ENCODE measurements around the gene CCDC190.

Gene CCDC190

GRCh38 chr1:162855461-162856150 is 5.4 kb downstream of the CCDC190 start:
- TF ChIP-seq CTCF (IDR thresholded peaks at IDR 0.05; ENCODE audit: low read depth, low read length), result no peak

GRCh38 chr1:162854245-162854882 is 6.6 kb downstream of the CCDC190 start:
- in situ Hi-C loops (cut with HindIII; ENCODE audit: low sequenced_read_pairs), result loop anchor here (25.0 kb wide), 1 partner anchor 458 kb away; the partner anchor contains the start of gene NUF2
- DNase-seq (ENCODE audit: low read depth, low spot score), result peak; percentile 87
- peak; percentile 81 for TF ChIP-seq CTCF (IDR thresholded peaks at IDR 0.05; ENCODE audit: low read depth, low read length)
- no peak overlapping the region for H3K4me3 ChIP-seq (ENCODE audit: low read depth, low read length)

More at GRCh38 chr1:162855461-162856150, 5.4 kb downstream of the CCDC190 start:
- H3K4me3 ChIP-seq (ENCODE audit: low read depth, low read length), result no peak overlapping the region
- in situ Hi-C loops (cut with HindIII; ENCODE audit: low sequenced_read_pairs), result loop anchor here (25.0 kb wide), 1 partner anchor 457 kb away; the partner anchor contains the start of gene NUF2
- DNase-seq (ENCODE audit: low read depth, low spot score), result peak; percentile 89

DNA sequence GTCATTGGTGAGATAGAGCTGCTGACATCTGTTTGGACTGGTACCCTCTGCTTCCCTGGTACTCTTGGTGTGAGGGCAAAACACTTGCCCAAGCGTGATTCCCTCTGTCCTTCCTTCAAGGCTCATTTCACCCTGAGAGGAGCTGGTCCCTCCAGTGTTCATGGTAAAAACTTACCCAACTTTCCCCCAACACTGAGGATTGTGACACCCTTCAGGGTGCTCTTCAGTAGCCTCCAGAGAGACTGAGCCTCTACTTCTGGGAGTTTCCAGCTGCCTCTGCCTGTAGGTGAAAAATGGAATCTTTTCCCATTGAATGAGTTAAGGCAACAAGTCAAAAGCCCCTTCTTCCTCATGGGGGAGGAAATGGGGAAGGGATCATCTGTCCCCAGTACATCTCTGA is 9.6 kb downstream of the CCDC190 start:
- TF ChIP-seq CTCF (IDR thresholded peaks at IDR 0.05; ENCODE audit: low read depth, low read length), result no peak
- in situ Hi-C loops (cut with HindIII; ENCODE audit: low sequenced_read_pairs), result loop anchor here (25.0 kb wide), 1 partner anchor 461 kb away; the partner anchor contains the start of gene NUF2
- DNase-seq (ENCODE audit: low read depth, low spot score), result no peak

DNA sequence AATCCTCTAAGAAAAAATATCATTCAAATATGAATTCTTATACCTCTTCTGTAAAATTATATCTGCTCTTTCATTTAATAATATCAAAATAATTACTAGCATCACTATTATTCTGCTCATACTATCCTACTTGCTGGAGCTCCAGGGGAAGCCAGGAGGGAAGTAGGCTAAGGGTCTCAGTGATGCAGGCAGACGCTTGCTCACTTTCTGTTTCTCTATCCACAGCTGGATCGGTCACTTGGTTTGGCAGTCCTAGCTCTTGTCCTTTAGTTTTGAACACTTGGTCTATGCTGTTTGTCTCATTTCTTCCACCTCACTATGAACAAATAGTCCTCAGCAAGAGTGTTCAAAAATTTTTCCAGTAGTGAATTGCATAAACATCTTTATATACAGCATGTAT is 11.3 kb downstream of the CCDC190 start:
- no peak for DNase-seq (ENCODE audit: low read depth, low spot score)
- in situ Hi-C loops (cut with HindIII; ENCODE audit: low sequenced_read_pairs), result loop anchor here (25.0 kb wide), 1 partner anchor 463 kb away; the partner anchor contains the start of gene NUF2
- H3K4me3 ChIP-seq (ENCODE audit: low read depth, low read length), result no peak overlapping the region
- TF ChIP-seq CTCF (IDR thresholded peaks at IDR 0.05; ENCODE audit: low read depth, low read length), result no peak

More for the DNA sequence above, 9.6 kb downstream of the CCDC190 start:
- H3K4me3 ChIP-seq (ENCODE audit: low read depth, low read length), result no peak overlapping the region

DNA sequence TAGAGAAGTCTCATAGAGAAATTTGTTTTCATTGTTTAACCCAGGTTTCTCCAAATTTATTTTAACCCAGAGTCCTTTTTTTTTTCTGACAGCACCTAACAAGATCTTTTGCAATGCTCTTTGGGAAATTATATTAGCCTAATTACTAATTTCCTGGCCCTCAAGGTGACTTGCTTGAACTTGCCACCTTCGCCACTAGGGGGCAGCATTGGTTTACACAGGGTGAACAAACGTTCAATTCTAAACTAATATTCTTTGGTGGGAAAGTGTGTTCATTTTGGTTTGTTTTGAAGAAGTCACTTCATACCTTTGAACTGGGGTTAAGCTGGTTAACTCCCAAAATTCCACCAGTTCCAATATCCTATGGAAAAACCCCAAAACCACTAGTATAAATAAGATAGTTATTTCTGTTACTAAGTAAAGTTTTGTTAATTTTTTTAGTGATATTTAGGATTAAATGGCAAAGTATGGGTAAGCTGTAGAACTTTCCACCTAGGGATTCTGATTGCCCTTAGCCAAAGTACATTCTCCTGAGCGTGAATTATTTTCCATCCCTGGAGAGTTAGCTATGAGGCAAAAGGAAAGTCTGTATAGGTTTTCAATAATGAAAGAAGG is 13.0 kb downstream of the CCDC190 start:
- peak; percentile 92 for TF ChIP-seq CTCF (IDR thresholded peaks at IDR 0.05; ENCODE audit: low read depth, low read length)
- no peak overlapping the region for H3K4me3 ChIP-seq (ENCODE audit: low read depth, low read length)
- in situ Hi-C loops (cut with HindIII; ENCODE audit: low sequenced_read_pairs), result no loop called here
- peak; percentile 80 for DNase-seq (ENCODE audit: low read depth, low spot score)
